ENCODE measurements around the gene KCNMB3.
"Not testable (repeated sequence)": the region's sequence is repeated elsewhere in the genome, so short reads cannot be mapped to it uniquely, and the experiment has no call there.

Gene KCNMB3

GRCh38 chr3:179263134-179263533 lies 12.2 kb upstream of the KCNMB3 start:
- no peak for DNase-seq

- DNase-seq = peak; percentile 55
Measured at GRCh38 chr3:179260949-179261765, 10.2 kb upstream of the KCNMB3 start.

- DNase-seq = not testable (repeated sequence)
Measured at GRCh38 chr3:179259959-179260756, 9.2 kb upstream of the KCNMB3 start.

GRCh38 chr3:179258820-179259219 lies 7.9 kb upstream of the KCNMB3 start:
- DNase-seq = no peak

GRCh38 chr3:179257742-179258141 lies 6.8 kb upstream of the KCNMB3 start:
- not testable (repeated sequence) for DNase-seq

- no peak for DNase-seq
Measured at GRCh38 chr3:179256813-179257212, 5.9 kb upstream of the KCNMB3 start.

GRCh38 chr3:179247289-179248015 lies 3.5 kb downstream of the KCNMB3 start:
- DNase-seq = no peak

GRCh38 chr3:179244878-179245277 lies 6.0 kb downstream of the KCNMB3 start:
- no peak for DNase-seq

GRCh38 chr3:179242859-179243258 lies 8.1 kb downstream of the KCNMB3 start:
- not testable (repeated sequence) for DNase-seq

- not testable (repeated sequence) for DNase-seq
Measured at GRCh38 chr3:179240299-179240698, 10.6 kb downstream of the KCNMB3 start.

- no peak for DNase-seq
Measured at GRCh38 chr3:179236669-179237301, 14.1 kb downstream of the KCNMB3 start.

- DNase-seq = no peak
Measured at GRCh38 chr3:179234199-179234598, 16.7 kb downstream of the KCNMB3 start.

GRCh38 chr3:179233043-179233442 lies 17.9 kb downstream of the KCNMB3 start:
- DNase-seq = no peak

GRCh38 chr3:179229177-179229576 lies 21.7 kb downstream of the KCNMB3 start:
- no peak for DNase-seq

GRCh38 chr3:179227349-179227748 lies 23.6 kb downstream of the KCNMB3 start:
- DNase-seq = no peak

- no peak for DNase-seq
Measured at GRCh38 chr3:179224584-179224983, 26.3 kb downstream of the KCNMB3 start.

- DNase-seq = no peak
Measured at GRCh38 chr3:179223548-179223947, 27.4 kb downstream of the KCNMB3 start.

GRCh38 chr3:179218213-179218612 lies 32.7 kb downstream of the KCNMB3 start:
- not testable (repeated sequence) for DNase-seq

GRCh38 chr3:179215550-179215949 lies 35.4 kb downstream of the KCNMB3 start:
- DNase-seq = not testable (repeated sequence)

- DNase-seq = no peak
Measured at GRCh38 chr3:179200790-179201189, 50.1 kb downstream of the KCNMB3 start.

- DNase-seq = no peak
Measured at GRCh38 chr3:179196700-179197099, 54.2 kb downstream of the KCNMB3 start.

GRCh38 chr3:179196098-179196497 lies 54.8 kb downstream of the KCNMB3 start:
- peak; percentile 59 for DNase-seq

GRCh38 chr3:179194931-179195330 lies 56.0 kb downstream of the KCNMB3 start:
- no peak for DNase-seq

Measured in central memory CD4-positive, alpha-beta T cell (primary cell).